IMR-90 (cell line): Measurements from ENCODE around the gene KDELR3. TPM values are rescaled to one million over a fixed set of nuclear protein-coding genes. Genes with fewer than 3 reads are reported as not detected.

ENCODE experiments used
- ATAC-seq: fragments of 200-7000 bp; cut with Tn5 transposase; 2 replicates; pipeline ENCODE4 v1.9.1; 2020; ENCODE audit warnings: low read depth, mild to moderate bottlenecking, moderate library complexity
- BruUV-seq: library from RNA; stranded (reverse); fragments of 400-500 nt; replicated peaks from 2 replicates; lab custom pipeline; 2021; lab: Mats Ljungman, UMichigan
- CTCF ChIA-PET: fragments of 300-600 bp; formaldehyde crosslinking; extraction: SDS; loops from one replicate; lab custom pipeline; 2021; ENCODE audit warnings: antibody characterized with exemption; lab: Yijun Ruan, JAX
- POLR2A ChIA-PET: fragments of 300-600 bp; sonication (Branson Sonifier 250); formaldehyde crosslinking; loops from one replicate; lab custom pipeline; 2022; ENCODE audit warnings: antibody characterized with exemption; ENCODE audit not compliant: unreplicated experiment; lab: Charles Lee
- DNase-seq: peaks from one replicate; pipeline ENCODE4 v3.0.0; 2013
- H2AFZ ChIP-seq: replicated peaks from 2 replicates; pipeline ENCODE3; 2013; ENCODE audit warnings: low read length, mild to moderate bottlenecking; ENCODE audit not compliant: poor library complexity
- H2AK5ac ChIP-seq: 2 replicates; pipeline ENCODE4 v1.6.1; 2013; ENCODE audit warnings: low read depth, low read length, inconsistent platforms
- H2AK9ac ChIP-seq: replicated peaks from 2 replicates; pipeline ENCODE3; 2013; ENCODE audit warnings: mild to moderate bottlenecking, low read depth, low read length, moderate library complexity; ENCODE audit not compliant: poor library complexity
- H2BK120ac ChIP-seq: 2 replicates; pipeline ENCODE4 v1.6.1; 2013; ENCODE audit warnings: low read depth, low read length, inconsistent platforms
- H2BK15ac ChIP-seq: 3 replicates; pipeline ENCODE4 v1.6.1; 2013; ENCODE audit warnings: low read depth, low read length, inconsistent platforms
- H2BK20ac ChIP-seq: 2 replicates; pipeline ENCODE4 v1.6.1; 2013; ENCODE audit warnings: low read depth, mild to moderate bottlenecking, inconsistent platforms, low read length, moderate library complexity
- H2BK5ac ChIP-seq: 2 replicates; pipeline ENCODE4 v1.6.1; 2013; ENCODE audit warnings: mild to moderate bottlenecking, low read depth, low read length, inconsistent platforms; ENCODE audit not compliant: poor library complexity, severe bottlenecking
- H3K14ac ChIP-seq: replicated peaks from 2 replicates; pipeline ENCODE4 v1.6.1; 2013; ENCODE audit warnings: low read depth, low read length, inconsistent platforms
- H3K18ac ChIP-seq: 2 replicates; pipeline ENCODE4 v1.6.1; 2013; ENCODE audit warnings: low read depth, low read length, control low read depth
- H3K23ac ChIP-seq: 2 replicates; pipeline ENCODE4 v1.6.1; 2013; ENCODE audit warnings: low read depth, low read length, inconsistent platforms
- H3K27ac ChIP-seq: 2 replicates; pipeline ENCODE4 v1.5.1; 2013; ENCODE audit warnings: mild to moderate bottlenecking, control low read depth, low read length; ENCODE audit not compliant: insufficient read depth
- H3K27me3 ChIP-seq: 2 replicates; pipeline ENCODE4 v1.6.1; 2013; ENCODE audit warnings: low read length; ENCODE audit not compliant: control insufficient read depth, insufficient read depth
- H3K36me3 ChIP-seq: 2 replicates; pipeline ENCODE4 v1.6.1; 2013; ENCODE audit warnings: low read length, mixed read lengths; ENCODE audit not compliant: control insufficient read depth, insufficient read depth
- H3K4ac ChIP-seq: 2 replicates; pipeline ENCODE4 v1.6.1; 2013; ENCODE audit warnings: low read depth, low read length, inconsistent platforms
- H3K4me1 ChIP-seq: 2 replicates; pipeline ENCODE4 v1.6.1; 2013; ENCODE audit warnings: low read length, mixed read lengths; ENCODE audit not compliant: control insufficient read depth, insufficient read depth
- H3K4me2 ChIP-seq: 2 replicates; pipeline ENCODE4 v1.6.1; 2013; ENCODE audit warnings: low read depth, mild to moderate bottlenecking, control low read depth, low read length, moderate library complexity
- H3K4me3 ChIP-seq: 2 replicates; pipeline ENCODE4 v1.5.1; 2013; ENCODE audit warnings: low read depth, mild to moderate bottlenecking, control low read depth, low read length, moderate library complexity; ENCODE audit not compliant: insufficient read depth
- H3K56ac ChIP-seq: 2 replicates; pipeline ENCODE4 v1.6.1; 2013; ENCODE audit warnings: low read length, inconsistent platforms; ENCODE audit not compliant: insufficient read depth; ENCODE audit errors: extremely low read depth
- H3K79me1 ChIP-seq, 2 experiments: 2 replicates each; pipeline ENCODE4 v1.6.1; 2013; ENCODE audit warnings: low read length in 2 of 2, inconsistent platforms in 1 of 2, low read depth in 1 of 2
- H3K9ac ChIP-seq: 2 replicates; pipeline ENCODE4 v1.6.1; 2013; ENCODE audit warnings: low read depth, low read length, control low read depth
- H3K9me1 ChIP-seq: 2 replicates; pipeline ENCODE4 v1.6.1; 2013; ENCODE audit warnings: low read length, inconsistent platforms; ENCODE audit not compliant: insufficient read depth
- H3K9me3 ChIP-seq: 2 replicates; pipeline ENCODE4 v1.6.1; 2013; ENCODE audit warnings: low read length; ENCODE audit not compliant: control insufficient read depth, insufficient read depth
- H4K20me1 ChIP-seq: 2 replicates; pipeline ENCODE4 v1.6.1; 2013; ENCODE audit warnings: low read length, inconsistent platforms; ENCODE audit not compliant: insufficient read depth
- H4K5ac ChIP-seq: 2 replicates; pipeline ENCODE4 v1.6.1; 2013; ENCODE audit warnings: mild to moderate bottlenecking, low read depth, low read length, control low read depth
- H4K8ac ChIP-seq, 2 experiments: 2 replicates each; pipeline ENCODE4 v1.6.1; 2013; ENCODE audit warnings: low read depth in 2 of 2, low read length in 2 of 2, control low read depth in 1 of 2, inconsistent platforms in 1 of 2
- H4K91ac ChIP-seq: 2 replicates; pipeline ENCODE4 v1.6.1; 2013; ENCODE audit warnings: low read depth, low read length, inconsistent platforms; ENCODE audit not compliant: insufficient read depth
- CHD1 ChIP-seq: IDR thresholded peaks from 2 replicates; pipeline ENCODE4 v1.6.1; 2012; ENCODE audit warnings: low read depth, low read length, improper control_type of control experiment
- FOS ChIP-seq: fragments of 150-350 bp; IDR thresholded peaks from 2 replicates; pipeline ENCODE4 v1.6.1; 2016; ENCODE audit warnings: low read depth, low read length
- MAZ ChIP-seq: IDR thresholded peaks from 2 replicates; pipeline ENCODE4 v1.6.1; 2012; ENCODE audit warnings: low read depth, mild to moderate bottlenecking, low read length, improper control_type of control experiment, moderate library complexity, borderline replicate concordance
- MXI1 ChIP-seq: IDR thresholded peaks from 2 replicates; pipeline ENCODE4 v1.6.1; 2012; ENCODE audit warnings: low read depth, mild to moderate bottlenecking, low read length, moderate library complexity, borderline replicate concordance
- RAD21 ChIP-seq: IDR thresholded peaks from 2 replicates; pipeline ENCODE4 v1.6.1; 2012; ENCODE audit warnings: low read length, improper control_type of control experiment
- RCOR1 ChIP-seq: IDR thresholded peaks from 2 replicates; pipeline ENCODE4 v1.6.1; 2012; ENCODE audit warnings: mild to moderate bottlenecking, low read length, improper control_type of control experiment; ENCODE audit not compliant: insufficient replicate concordance
- USF2 ChIP-seq: fragments of 150-350 bp; IDR thresholded peaks from 2 replicates; pipeline ENCODE4 v1.6.1; 2017; ENCODE audit warnings: mild to moderate bottlenecking, antibody characterized with exemption, low read length, low read depth
- WGBS, 2 experiments: methylation state at CpG; one replicate each; pipeline versions ENCODE4 v1.1.5 to v1.1.7; 2013; ENCODE audit warnings: missing lambda C conversion rate in 2 of 2; ENCODE audit not compliant: insufficient read length in 1 of 2; ENCODE audit errors: extremely low coverage in 2 of 2; 5-methylcytosine and 5-hydroxymethylcytosine counted together
- dilution Hi-C: fragments of 300-500 bp; cut with HindIII; formaldehyde crosslinking; loops from one replicate; pipeline ENCODE4 v1.14.3; 2018; ENCODE audit warnings: low sequenced_read_pairs; ENCODE audit not compliant: unreplicated experiment
- in situ Hi-C: fragments of 300-500 bp; cut with MboI; formaldehyde crosslinking; loops from 3 replicates; pipeline ENCODE4 v1.14.3; 2019; ENCODE audit warnings: low sequenced_read_pairs, inconsistent platforms, mixed read lengths
- intact Hi-C: fragments of 100-400 bp; cut with micrococcal nuclease; formaldehyde crosslinking; loops from 2 replicates; pipeline ENCODE4 v1.10.0; 2022
- polyA plus RNA-seq, 3 experiments: library from polyadenylated mRNA; depleted of rRNA; stranded (reverse); fragments of >200 nt; gene quantifications; 2 replicates each; pipeline ENCODE4 v1.2.3, GENCODE V29; 2012; ENCODE audit warnings: low replicate concordance in 1 of 3
- total RNA-seq: library from RNA; depleted of rRNA; stranded (reverse); fragments of >200 nt; gene quantifications from 2 replicates; pipeline ENCODE4 v1.2.3, GENCODE V29; 2012

KDELR3 gene
- total and polyA plus RNA-seq, 2 of the 4 experiments (the other 2 are of a cell fraction) = 129 to 224 TPM

- no peak overlapping the region for H2AFZ ChIP-seq
- intact Hi-C loops (no loop called here), dilution Hi-C loops (no loop called here), in situ Hi-C loops (no loop called here)
- POLR2A ChIA-PET = no interaction called here
- WGBS, 2 experiments = no CpG with 5 or more reads among the region's 7 CpGs
- H3K4ac ChIP-seq = no peak overlapping the region
- TF ChIP-seq MAZ = no peak
- TF ChIP-seq RAD21 = no peak
- TF ChIP-seq CHD1 = no peak
- no peak for TF ChIP-seq USF2
- no peak for TF ChIP-seq FOS
- no peak for TF ChIP-seq RCOR1
- TF ChIP-seq MXI1 = no peak
- TSS peak; percentile 5 for BruUV-seq
- no peak overlapping the region for H2BK5ac ChIP-seq
- H2AK5ac ChIP-seq = no peak overlapping the region
- CTCF ChIA-PET = interaction anchor here (0.6 to 1.5 kb wide), 2 partner anchors 192 to 420 kb away, joined by 3 to 4 read pairs; partner anchors contain the start of gene TOMM22
- peaks cover 23% of the 10 kb centered on the region for H3K9me1 ChIP-seq
- H3K36me3 ChIP-seq = peaks cover 70% of the 10 kb centered on the region
- no peak overlapping the region for H3K9ac ChIP-seq
- no peak for DNase-seq
- peaks cover 26% of the 10 kb centered on the region for H3K4me1 ChIP-seq
- no peak overlapping the region for H4K8ac ChIP-seq
- H2BK20ac ChIP-seq = no peak overlapping the region
- H3K79me1 ChIP-seq = peaks cover 44 to 78% of the 10 kb centered on the region in 2 experiments
- H2BK120ac ChIP-seq = no peak overlapping the region
- H4K5ac ChIP-seq = no peak overlapping the region; the same call in 1 of the 2 replicates
- H3K9me3 ChIP-seq = no peaks in the 10 kb centered on the region
- no peak overlapping the region for H2AK9ac ChIP-seq
- H3K14ac ChIP-seq = no peak overlapping the region
- no peak overlapping the region for H4K91ac ChIP-seq
- H2BK15ac ChIP-seq = no peak overlapping the region
- H4K20me1 ChIP-seq = peaks cover 91% of the 10 kb centered on the region
- no peak overlapping the region for H3K18ac ChIP-seq
- no peak overlapping the region for H3K27ac ChIP-seq
- H3K27me3 ChIP-seq = no peaks in the 10 kb centered on the region
- H3K23ac ChIP-seq = no peak overlapping the region
- no peak overlapping the region for H3K56ac ChIP-seq
- no peak overlapping the region for H3K4me2 ChIP-seq
- H3K4me3 ChIP-seq = no peak overlapping the region
- ATAC-seq = no peak
Observed at GRCh38 chr22:38489561-38490145, 21.8 kb downstream of the KDELR3 start.
